Stimulated activated CD8-positive, alpha-beta memory T cell treated with anti-CD3 and anti-CD28 coated beads, Interleukin-12 subunit alpha, Interleukin-12 subunit beta, amount 100 ng/mL, for 4 hours (primary cell): ENCODE measurements around the gene MAST4.

Experiments
- DNase-seq: peaks from one replicate; pipeline ENCODE4 v3.0.0-alpha.2; 2020; ENCODE audit warnings: low read depth

The MAST4 gene

GRCh38 chr5:67085616-67086015, 489.4 kb downstream of the MAST4 start:
- no peak for DNase-seq

- no peak for DNase-seq
Measured at GRCh38 chr5:67089200-67089725, 493.1 kb downstream of the MAST4 start.

- no peak for DNase-seq
Measured at GRCh38 chr5:67090040-67090439, 493.8 kb downstream of the MAST4 start.

DNA sequence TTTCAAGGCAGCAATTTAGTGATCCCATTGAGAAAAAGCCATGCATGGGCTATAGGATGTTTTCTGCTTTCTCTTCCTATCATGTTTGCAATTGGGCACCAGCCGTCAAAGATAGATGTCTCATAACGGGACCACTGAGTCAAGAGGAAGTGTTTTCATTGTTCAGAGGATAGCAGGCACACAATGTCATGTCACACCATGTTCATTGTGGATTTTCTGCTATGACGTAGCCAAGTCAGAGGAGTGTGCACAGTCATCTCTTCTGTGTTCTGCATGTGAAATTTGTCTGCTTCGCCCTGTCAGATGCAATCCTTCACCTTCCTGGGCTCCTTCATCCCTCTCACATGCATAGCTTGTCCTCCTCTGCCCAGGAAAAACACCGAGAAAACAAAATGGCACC, 494.4 kb downstream of the MAST4 start:
- DNase-seq: no peak

DNA sequence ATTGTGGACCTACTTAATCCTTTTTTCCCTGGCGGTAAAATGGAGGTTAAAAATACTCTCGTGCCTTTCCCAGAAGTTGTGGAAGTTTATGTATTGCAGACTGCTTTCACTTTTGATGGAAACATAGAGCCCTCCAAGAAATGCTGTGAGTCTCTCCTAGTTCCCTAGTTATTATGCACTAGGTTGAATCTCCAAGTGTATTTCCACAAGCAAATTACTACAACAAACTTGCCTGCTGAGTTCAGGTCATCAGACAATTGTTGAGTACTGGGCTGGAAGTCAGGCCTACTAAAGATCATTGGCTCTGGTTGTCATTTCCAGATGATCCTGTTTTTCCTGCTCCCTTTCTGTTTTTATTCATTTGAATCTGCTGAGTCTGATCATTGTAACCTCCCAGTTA, 496.3 kb downstream of the MAST4 start:
- no peak for DNase-seq

GRCh38 chr5:67093279-67093678, 497.1 kb downstream of the MAST4 start:
- no peak for DNase-seq

- no peak for DNase-seq
Measured at GRCh38 chr5:67094476-67095300, 498.5 kb downstream of the MAST4 start.

DNA sequence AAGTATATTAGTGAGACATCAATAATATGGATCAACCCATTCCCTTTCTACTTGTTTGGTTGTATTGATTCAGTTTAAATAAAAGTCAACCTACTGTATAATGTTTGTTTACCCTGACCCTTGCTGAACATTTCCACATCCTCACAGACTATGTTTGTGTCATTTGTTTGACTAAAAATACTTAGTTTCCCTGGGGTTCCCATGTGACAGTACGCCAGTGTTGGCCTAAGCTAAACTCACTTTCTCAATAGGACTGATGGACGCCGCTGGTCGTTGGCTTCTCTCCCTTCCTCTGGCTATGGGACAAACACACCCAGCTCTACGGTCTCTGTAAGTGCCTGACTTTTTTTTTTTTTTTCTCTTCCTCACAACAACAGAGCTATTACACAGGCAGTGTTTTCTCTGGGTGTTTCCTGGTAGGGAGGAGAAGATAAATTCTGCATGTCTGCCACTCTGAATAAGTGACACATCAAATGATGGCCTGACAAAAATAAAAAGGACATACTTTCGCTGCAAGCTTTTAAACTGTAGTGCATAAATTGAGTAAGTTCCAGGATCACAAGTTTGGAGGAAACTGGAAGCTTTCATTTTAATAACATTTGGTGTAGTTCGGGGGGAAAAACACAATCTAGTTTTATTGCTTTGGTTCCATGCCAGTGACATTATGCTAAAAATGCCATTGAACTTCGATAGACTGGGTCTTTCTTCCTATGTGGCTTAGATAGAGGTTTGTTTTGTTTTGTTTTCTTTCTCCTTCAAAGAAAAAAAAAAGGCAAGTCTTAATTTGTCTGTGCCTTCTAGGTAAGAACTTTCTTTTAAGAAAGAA, 499.4 kb downstream of the MAST4 start:
- no peak for DNase-seq

GRCh38 chr5:67098656-67099055, 502.5 kb downstream of the MAST4 start:
- no peak for DNase-seq

- DNase-seq: no peak
Measured at GRCh38 chr5:67100301-67100700, 504.1 kb downstream of the MAST4 start.

GRCh38 chr5:67102708-67103107, 506.5 kb downstream of the MAST4 start:
- no peak for DNase-seq

- DNase-seq: no peak
Measured at GRCh38 chr5:67104859-67105258, 508.7 kb downstream of the MAST4 start.

DNA sequence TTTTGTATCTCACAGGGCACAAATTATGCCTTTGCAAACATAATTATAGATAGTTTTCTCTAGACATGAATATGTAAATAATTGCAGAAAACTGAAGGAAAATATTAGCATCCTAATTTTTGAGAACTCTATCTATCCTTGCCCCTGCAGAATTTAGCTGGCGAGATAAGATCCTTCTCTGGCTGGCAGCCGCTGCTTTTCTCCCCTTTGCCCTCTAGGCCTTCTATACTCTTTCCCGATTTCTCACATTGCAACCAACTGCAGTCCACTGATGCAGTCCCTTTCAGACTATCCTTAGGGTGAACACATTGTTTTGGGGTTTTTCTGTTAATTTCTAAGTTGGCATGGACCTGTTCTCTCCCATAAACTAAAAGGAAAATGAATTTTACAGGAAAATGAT, 509.1 kb downstream of the MAST4 start:
- DNase-seq: no peak

DNA sequence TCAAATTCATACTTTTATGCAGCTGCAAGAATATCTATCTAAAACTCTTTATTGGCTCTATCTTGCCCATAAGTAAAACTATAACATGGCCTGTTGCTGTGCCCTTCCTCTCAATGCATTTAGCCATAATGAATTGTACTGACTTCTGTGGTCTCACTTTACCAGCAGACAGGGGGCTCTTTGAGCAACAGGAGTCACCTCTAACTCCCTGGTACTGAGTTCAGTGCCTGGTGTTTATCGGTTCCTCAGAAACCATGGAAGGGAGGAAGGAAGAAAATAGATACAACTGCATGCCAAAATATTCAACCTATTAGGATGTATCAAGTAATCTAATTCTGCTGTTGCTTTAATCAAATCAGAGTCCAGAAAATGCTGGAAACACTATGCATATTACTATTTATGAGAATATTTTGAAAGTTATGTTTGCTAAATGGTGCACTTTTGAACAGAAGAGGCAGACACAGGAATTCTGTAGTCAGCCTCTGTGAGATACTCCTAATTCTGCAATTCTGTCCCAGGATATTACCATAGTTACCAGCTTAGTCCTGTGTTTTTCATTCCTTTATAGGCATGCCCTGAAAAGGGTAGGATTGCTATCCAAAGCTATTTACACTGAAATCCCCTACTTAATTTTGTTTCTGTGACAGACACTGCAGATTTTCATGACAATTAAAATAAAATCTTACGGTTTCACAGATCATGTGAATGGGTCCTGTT, 510.6 kb downstream of the MAST4 start:
- DNase-seq: no peak

DNA sequence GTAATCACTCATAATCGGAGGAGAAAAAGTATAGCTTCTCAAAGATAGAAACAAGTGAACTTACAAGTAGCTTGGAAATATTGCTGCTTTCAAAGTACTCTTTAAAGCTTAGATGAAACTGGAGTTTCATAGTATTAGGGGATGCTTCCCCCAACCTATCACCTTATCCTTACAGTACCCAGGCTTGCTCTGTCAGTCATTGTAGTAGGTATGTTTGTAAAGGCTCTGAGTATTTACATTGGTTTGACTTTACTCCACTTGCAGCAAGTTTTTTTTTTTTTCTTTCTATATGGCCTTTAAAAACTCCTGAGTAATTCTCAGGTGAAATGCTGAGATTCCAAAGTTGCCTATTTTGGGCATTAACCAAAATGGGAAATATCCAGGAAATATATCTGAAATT, 515.6 kb downstream of the MAST4 start:
- DNase-seq: no peak

GRCh38 chr5:67115246-67115645, 519.1 kb downstream of the MAST4 start:
- DNase-seq: no peak

DNA sequence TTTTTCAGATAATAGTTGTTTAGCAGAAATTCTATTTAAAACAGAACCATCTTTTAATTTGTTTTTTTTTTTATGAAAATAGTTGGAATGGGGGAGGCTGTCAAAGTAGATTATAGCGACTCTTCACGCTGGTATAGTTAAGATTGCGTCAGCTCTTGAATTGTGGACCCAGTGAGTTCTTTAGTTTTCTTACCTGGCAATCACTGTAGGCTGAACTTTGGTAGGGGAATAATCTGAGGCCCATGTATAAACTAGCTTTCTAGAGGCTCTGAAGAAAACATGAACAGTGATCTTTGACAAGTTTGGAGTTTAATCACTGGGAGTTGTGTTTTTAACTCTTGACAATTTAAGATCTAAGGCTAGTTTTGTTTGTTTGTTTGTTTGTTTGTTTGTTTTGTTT, 519.6 kb downstream of the MAST4 start:
- DNase-seq: no peak

DNA sequence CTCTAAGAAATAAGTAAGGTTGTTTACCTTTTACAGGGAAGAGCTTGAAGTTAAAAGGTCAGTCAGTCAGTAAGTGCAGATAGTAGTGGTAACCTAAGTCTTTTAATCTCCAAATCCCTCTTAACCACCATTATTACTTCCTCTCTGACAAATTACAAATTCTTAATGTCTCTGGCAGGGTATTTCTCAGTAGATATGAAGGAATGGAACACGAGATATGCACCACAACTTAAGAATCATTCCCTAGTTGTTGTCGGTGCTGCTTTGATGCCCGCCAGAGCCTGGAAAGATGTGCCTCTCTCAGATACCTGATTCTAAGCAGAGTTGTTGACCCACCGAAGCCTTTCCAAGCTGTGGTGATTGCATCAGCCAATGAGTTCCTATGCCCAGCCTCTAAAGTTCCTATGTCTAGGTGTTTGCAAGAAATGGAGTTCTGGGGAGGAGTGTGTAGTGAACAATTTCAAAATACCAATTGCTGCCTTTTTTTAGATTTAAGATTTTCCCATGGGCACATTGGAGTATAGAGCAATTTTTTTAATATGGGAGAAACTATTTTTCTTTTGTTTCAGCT, 521.9 kb downstream of the MAST4 start:
- no peak for DNase-seq

- no peak for DNase-seq
Measured at GRCh38 chr5:67119010-67119409, 522.8 kb downstream of the MAST4 start.

- no peak for DNase-seq
Measured at GRCh38 chr5:67120032-67120431, 523.8 kb downstream of the MAST4 start.

DNA sequence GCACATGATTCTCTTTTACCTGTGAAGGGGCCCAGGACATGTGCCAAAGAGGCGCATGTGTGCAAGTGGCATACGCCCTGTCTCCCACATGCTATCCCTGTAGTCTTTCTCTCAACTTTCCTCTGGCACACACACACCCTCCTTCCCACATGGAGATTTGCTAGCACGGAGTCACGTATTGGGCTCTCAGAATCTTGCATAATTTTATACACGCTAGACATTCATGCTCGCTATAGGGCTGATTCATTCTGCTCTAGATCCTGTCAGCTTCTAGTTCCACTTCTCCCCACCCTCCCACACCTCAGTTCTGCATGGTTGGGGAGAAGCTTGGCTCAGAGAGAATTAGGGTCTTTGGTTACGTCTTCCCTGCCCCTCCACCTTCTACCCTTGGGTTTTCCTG, 527.6 kb downstream of the MAST4 start:
- no peak for DNase-seq

- DNase-seq: no peak
Measured at GRCh38 chr5:67124556-67124955, 528.4 kb downstream of the MAST4 start.
